ENCODE measurements around the gene WWP2.
A peak's percentile ranks its signal among the peaks of the same experiment; 100 is the strongest.
"Not testable (repeated sequence)": the region's sequence is repeated elsewhere in the genome, so short reads cannot be mapped to it uniquely, and the experiment has no call there.

The WWP2 gene

DNA sequence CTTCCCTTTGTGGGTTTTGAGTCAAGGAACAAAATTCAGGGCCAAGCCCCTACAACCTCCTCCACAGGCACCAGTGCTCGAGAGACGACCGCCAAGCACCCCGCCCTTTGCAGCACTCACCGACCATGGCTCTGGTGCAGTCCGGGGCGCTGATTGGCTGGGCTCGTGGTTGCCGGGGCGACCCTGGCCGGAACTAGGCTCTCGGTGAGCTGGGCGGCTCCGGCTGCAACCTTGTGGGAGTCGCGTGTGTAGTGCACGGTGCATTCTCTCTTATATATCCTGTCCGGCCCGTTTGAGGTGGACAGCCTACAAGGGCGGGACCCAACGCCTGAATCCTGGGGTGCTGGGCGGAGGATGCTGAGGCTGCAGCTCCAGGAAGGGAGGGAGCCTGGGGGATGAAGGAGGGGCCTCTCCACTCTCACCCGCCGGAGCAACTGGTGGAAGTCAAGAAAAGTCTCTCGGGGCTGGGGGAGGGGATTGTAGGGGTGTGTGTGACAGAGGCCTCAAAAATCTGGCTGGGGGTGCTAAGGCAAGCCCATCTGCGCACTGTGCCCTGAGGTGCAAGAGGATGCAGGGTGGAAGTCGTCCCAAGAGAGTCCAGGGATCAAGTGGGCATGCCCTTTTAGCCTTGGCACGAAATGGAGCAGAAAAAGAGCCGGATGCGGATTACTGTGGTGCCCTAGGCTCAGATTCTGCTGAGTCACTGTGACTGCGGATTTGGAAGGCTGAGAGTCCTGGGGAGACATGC lies 35.6 kb upstream of the WWP2 start, which contains the start of gene NQO1 (continued):
- TF ChIP-seq, protein P1, sequence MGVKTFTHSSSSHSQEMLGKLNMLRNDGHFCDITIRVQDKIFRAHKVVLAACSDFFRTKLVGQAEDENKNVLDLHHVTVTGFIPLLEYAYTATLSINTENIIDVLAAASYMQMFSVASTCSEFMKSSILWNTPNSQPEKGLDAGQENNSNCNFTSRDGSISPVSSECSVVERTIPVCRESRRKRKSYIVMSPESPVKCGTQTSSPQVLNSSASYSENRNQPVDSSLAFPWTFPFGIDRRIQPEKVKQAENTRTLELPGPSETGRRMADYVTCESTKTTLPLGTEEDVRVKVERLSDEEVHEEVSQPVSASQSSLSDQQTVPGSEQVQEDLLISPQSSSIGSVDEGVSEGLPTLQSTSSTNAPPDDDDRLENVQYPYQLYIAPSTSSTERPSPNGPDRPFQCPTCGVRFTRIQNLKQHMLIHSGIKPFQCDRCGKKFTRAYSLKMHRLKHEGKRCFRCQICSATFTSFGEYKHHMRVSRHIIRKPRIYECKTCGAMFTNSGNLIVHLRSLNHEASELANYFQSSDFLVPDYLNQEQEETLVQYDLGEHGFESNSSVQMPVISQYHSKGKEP (tag by site-specific recombination; IDR thresholded peaks at IDR 0.05) = peak; percentile 55
- no peak for TF ChIP-seq ZNF555 (tag by site-specific recombination; conservative IDR thresholded peaks at IDR 0.05)
- TF ChIP-seq, protein P2, sequence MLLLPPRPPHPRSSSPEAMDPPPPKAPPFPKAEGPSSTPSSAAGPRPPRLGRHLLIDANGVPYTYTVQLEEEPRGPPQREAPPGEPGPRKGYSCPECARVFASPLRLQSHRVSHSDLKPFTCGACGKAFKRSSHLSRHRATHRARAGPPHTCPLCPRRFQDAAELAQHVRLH (tag by site-specific recombination; IDR thresholded peaks at IDR 0.05) = 0 out of 2 replicates have a peak, but pooled peaks have one; percentile 8
- TF ChIP-seq, protein P3, sequence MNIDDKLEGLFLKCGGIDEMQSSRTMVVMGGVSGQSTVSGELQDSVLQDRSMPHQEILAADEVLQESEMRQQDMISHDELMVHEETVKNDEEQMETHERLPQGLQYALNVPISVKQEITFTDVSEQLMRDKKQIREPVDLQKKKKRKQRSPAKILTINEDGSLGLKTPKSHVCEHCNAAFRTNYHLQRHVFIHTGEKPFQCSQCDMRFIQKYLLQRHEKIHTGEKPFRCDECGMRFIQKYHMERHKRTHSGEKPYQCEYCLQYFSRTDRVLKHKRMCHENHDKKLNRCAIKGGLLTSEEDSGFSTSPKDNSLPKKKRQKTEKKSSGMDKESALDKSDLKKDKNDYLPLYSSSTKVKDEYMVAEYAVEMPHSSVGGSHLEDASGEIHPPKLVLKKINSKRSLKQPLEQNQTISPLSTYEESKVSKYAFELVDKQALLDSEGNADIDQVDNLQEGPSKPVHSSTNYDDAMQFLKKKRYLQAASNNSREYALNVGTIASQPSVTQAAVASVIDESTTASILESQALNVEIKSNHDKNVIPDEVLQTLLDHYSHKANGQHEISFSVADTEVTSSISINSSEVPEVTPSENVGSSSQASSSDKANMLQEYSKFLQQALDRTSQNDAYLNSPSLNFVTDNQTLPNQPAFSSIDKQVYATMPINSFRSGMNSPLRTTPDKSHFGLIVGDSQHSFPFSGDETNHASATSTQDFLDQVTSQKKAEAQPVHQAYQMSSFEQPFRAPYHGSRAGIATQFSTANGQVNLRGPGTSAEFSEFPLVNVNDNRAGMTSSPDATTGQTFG (tag by site-specific recombination; IDR thresholded peaks at IDR 0.05; ENCODE audit: borderline replicate concordance) = 0 out of 2 replicates have a peak, but pooled peaks have one; percentile 25
- TF ChIP-seq, protein P4, sequence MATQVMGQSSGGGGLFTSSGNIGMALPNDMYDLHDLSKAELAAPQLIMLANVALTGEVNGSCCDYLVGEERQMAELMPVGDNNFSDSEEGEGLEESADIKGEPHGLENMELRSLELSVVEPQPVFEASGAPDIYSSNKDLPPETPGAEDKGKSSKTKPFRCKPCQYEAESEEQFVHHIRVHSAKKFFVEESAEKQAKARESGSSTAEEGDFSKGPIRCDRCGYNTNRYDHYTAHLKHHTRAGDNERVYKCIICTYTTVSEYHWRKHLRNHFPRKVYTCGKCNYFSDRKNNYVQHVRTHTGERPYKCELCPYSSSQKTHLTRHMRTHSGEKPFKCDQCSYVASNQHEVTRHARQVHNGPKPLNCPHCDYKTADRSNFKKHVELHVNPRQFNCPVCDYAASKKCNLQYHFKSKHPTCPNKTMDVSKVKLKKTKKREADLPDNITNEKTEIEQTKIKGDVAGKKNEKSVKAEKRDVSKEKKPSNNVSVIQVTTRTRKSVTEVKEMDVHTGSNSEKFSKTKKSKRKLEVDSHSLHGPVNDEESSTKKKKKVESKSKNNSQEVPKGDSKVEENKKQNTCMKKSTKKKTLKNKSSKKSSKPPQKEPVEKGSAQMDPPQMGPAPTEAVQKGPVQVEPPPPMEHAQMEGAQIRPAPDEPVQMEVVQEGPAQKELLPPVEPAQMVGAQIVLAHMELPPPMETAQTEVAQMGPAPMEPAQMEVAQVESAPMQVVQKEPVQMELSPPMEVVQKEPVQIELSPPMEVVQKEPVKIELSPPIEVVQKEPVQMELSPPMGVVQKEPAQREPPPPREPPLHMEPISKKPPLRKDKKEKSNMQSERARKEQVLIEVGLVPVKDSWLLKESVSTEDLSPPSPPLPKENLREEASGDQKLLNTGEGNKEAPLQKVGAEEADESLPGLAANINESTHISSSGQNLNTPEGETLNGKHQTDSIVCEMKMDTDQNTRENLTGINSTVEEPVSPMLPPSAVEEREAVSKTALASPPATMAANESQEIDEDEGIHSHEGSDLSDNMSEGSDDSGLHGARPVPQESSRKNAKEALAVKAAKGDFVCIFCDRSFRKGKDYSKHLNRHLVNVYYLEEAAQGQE (tag by site-specific recombination; IDR thresholded peaks at IDR 0.05) = no peak
- no peak for TF ChIP-seq ZNF16 (tag by site-specific recombination; IDR thresholded peaks at IDR 0.05; ENCODE audit: low read depth)
- peak; percentile 55 for TF ChIP-seq ZNF335 (tag by site-specific recombination; conservative IDR thresholded peaks at IDR 0.05)

DNA sequence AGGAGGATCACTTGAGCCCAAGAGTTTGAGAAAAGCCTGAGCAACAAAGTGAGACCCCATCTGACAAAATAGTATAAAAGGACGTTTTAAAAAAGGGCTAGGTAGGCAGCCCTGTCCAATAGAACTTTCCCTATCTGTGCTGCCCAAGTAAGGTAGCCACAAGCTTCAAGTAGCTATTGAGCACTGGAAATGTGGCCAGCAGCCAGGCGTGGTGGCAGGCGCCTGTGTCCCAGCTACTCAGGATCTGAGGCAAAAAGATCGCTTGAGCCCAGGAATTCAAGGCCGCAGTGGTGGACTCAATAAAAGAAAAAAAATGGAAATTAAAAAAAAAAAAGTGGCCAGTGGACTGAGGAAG lies 34.2 kb upstream of the WWP2 start:
- TF ChIP-seq ZNF391 (tag by site-specific recombination; IDR thresholded peaks at IDR 0.05; ENCODE audit: borderline replicate concordance, low read depth) = no peak
- no peak for TF ChIP-seq ZNF626 (tag by site-specific recombination; IDR thresholded peaks at IDR 0.05)
- POLR2A ChIA-PET = interaction anchor here (0.5 to 1.0 kb wide), 3 partner anchors 19 to 39 kb away, joined by 3 to 4 read pairs (median 3); no protein-coding TSS in a partner anchor
- Histone ChIP-seq H3K27ac (ENCODE audit: extremely low read depth, low read depth, low read length) (no peak overlapping the region), H3K9me3 (ENCODE audit: control insufficient read depth, insufficient read depth, low read depth, low read length) (no peaks in the 10 kb centered on the region), H3K36me3 (ENCODE audit: control insufficient read depth in 2 of 2, insufficient read depth in 1 of 2, low read length in 2 of 2) (no peaks in the 10 kb centered on the region), H3K4me3 (ENCODE audit: low read depth, low read length) (no peak overlapping the region), H3K4me1 (ENCODE audit: control insufficient read depth, insufficient read depth, low read length) (no peaks in the 10 kb centered on the region; the same call in 1 of the 2 replicates)
- CTCF ChIA-PET = interaction anchor here (0.6 to 2.5 kb wide), 2 partner anchors 26 to 334 kb away, joined by 3 to 6 read pairs; partner anchors contain the start of gene NOB1

DNA sequence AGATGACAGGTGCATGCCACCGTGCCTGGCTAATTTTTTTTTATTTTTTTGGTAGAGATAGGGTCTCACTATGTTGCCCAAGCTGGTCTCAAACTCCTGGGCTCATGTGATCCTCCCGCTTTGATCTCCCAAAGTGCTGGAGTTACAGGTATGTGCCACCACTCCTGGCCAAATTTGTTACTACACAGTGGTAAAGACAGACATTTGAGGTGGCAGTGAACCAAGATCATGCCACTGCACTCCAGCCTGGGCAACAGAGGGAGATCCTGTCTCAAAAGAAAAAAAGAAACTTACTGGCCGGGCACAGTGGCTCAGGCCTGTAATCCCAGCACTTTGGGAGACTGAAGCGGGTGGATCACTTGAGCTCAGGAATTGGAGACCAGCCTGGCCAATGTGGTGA lies 33.1 kb upstream of the WWP2 start:
- H3K4me1 ChIP-seq (ENCODE audit: control insufficient read depth, insufficient read depth, low read length); H3K27ac ChIP-seq (ENCODE audit: extremely low read depth, low read depth, low read length); H3K4me3 ChIP-seq (ENCODE audit: low read depth, low read length); H3K36me3 ChIP-seq (ENCODE audit: control insufficient read depth in 2 of 2, insufficient read depth in 1 of 2, low read length in 2 of 2); H3K9me3 ChIP-seq (ENCODE audit: control insufficient read depth, insufficient read depth, low read depth, low read length): not testable (repeated sequence)
- ChIA-PET POLR2A (interaction anchor here (0.5 kb wide), 1 partner anchor 825 kb away, joined by 4 read pairs; no protein-coding TSS in a partner anchor), CTCF (interaction anchor here (0.6 kb wide), 2 partner anchors 20 to 78 kb away, joined by 3 read pairs; no protein-coding TSS in a partner anchor)
- peak; percentile 79 for TF ChIP-seq ZNF121 (tag by site-specific recombination; IDR thresholded peaks at IDR 0.05)
- TF ChIP-seq, protein P5, sequence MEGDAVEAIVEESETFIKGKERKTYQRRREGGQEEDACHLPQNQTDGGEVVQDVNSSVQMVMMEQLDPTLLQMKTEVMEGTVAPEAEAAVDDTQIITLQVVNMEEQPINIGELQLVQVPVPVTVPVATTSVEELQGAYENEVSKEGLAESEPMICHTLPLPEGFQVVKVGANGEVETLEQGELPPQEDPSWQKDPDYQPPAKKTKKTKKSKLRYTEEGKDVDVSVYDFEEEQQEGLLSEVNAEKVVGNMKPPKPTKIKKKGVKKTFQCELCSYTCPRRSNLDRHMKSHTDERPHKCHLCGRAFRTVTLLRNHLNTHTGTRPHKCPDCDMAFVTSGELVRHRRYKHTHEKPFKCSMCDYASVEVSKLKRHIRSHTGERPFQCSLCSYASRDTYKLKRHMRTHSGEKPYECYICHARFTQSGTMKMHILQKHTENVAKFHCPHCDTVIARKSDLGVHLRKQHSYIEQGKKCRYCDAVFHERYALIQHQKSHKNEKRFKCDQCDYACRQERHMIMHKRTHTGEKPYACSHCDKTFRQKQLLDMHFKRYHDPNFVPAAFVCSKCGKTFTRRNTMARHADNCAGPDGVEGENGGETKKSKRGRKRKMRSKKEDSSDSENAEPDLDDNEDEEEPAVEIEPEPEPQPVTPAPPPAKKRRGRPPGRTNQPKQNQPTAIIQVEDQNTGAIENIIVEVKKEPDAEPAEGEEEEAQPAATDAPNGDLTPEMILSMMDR (tag by site-specific recombination; IDR thresholded peaks at IDR 0.05) = 0 out of 2 replicates have a peak, but pooled peaks have one; percentile 6

All from HEK293 (cell line).